Measurements from ENCODE around the gene NOP10. TPM values are rescaled to one million over a fixed set of nuclear protein-coding genes. Genes with fewer than 3 reads are reported as not detected.

NOP10 gene
- total and polyA plus RNA-seq, 2 of the 8 experiments (the other 6 are each of a cell fraction or from before 2014, with no cell fraction given), result 285 to 981 TPM

GRCh38 chr15:34325368-34325767 is 17.6 kb downstream of the NOP10 start:
- Histone ChIP-seq H3K23ac (ENCODE audit: insufficient read length) (no peak overlapping the region), H3K79me1 (ENCODE audit: low read depth, low read length) (no peaks in the 10 kb centered on the region), H2BK120ac (replicated peaks; ENCODE audit: low read depth, low read length) (no peak overlapping the region), H3K4me1 (replicated peaks in 1 of 4; ENCODE audit: control insufficient read depth in 3 of 4, insufficient read depth in 4 of 4, low read length in 3 of 4) (no peaks in the 10 kb centered on the region), H4K91ac (replicated peaks; ENCODE audit: insufficient read length, low read length) (no peak overlapping the region), H3K56ac (replicated peaks; ENCODE audit: insufficient read length, low read depth, low read length) (no peak overlapping the region), H2BK5ac (ENCODE audit: low read depth, low read length) (no peak overlapping the region), H3K4me2 (ENCODE audit: insufficient read depth in 1 of 2, low read depth in 2 of 2, low read length in 2 of 2) (no peak overlapping the region), H4K8ac (ENCODE audit: extremely low read depth, insufficient read depth, low read length) (no peak overlapping the region), H2AFZ (ENCODE audit: low read length) (no peak overlapping the region), H3K36me3 (ENCODE audit: control insufficient read depth in 2 of 4, insufficient read depth in 4 of 4, low read length in 3 of 4) (0 out of 8 replicates have a peak, but pooled peaks cover 0 to 5% (median 0%) of the 10 kb centered on the region in 4 experiments), H4K20me1 (replicated peaks in 1 of 2; ENCODE audit: control insufficient read depth in 1 of 2, insufficient read depth in 2 of 2, low read length in 2 of 2) (no peaks in the 10 kb centered on the region), H2AK5ac (ENCODE audit: low read depth, low read length) (no peak overlapping the region), H3K9me3 (ENCODE audit: insufficient read depth in 2 of 2, low read depth in 1 of 2, low read length in 1 of 2) (peaks cover 7% of the 10 kb centered on the region in 2 experiments; a peak in 1 of 4 replicates), H3K4ac (replicated peaks; ENCODE audit: insufficient read length, low read depth, low read length) (no peak overlapping the region), H3K23me2 (ENCODE audit: low read depth, low read length) (no peaks in the 10 kb centered on the region), H3K27ac (ENCODE audit: low read depth, low read length) (no peak overlapping the region), H3K27me3 (replicated peaks in 1 of 4; ENCODE audit: control insufficient read depth in 3 of 4, extremely low read depth in 1 of 4, insufficient read depth in 3 of 4, low read length in 3 of 4) (no peaks in the 10 kb centered on the region), H2BK12ac (ENCODE audit: low read depth, low read length) (no peak overlapping the region), H2BK15ac (ENCODE audit: low read length) (no peak overlapping the region), H4K5ac (ENCODE audit: insufficient read length, low read depth, low read length) (no peak overlapping the region), H2BK20ac (ENCODE audit: low read length) (no peak overlapping the region), H3K79me2 (ENCODE audit: control insufficient read depth in 1 of 2, insufficient read depth in 2 of 2, low read length in 2 of 2) (no peaks in the 10 kb centered on the region), H3K14ac (ENCODE audit: insufficient read length) (no peak overlapping the region), H3K4me3 (ENCODE audit: extremely low read depth in 1 of 4, insufficient read depth in 2 of 4, low read depth in 3 of 4, low read length in 4 of 4) (no peak overlapping the region), H3K18ac (ENCODE audit: extremely low read depth, low read length) (no peak overlapping the region), H3K9ac (replicated peaks in 1 of 4; ENCODE audit: extremely low read depth in 1 of 4, low read depth in 3 of 4, low read length in 3 of 4) (no peak overlapping the region)
- DNase-seq (ENCODE audit: low read depth in 1 of 2, low spot score in 2 of 2), result no peak
- POLR2A ChIA-PET (ENCODE audit: partially characterized antibody), result no interaction called here
- CTCF ChIA-PET (ENCODE audit: partially characterized antibody), result interaction anchor here (0.6 to 0.9 kb wide), 3 partner anchors 11 to 36 kb away, joined by 3 read pairs; no protein-coding TSS in a partner anchor
- FAIRE-seq, result no peak
- TF ChIP-seq CHD2 (IDR thresholded peaks at IDR 0.05; ENCODE audit: low read length), result no peak
- TF ChIP-seq CTBP2 (IDR thresholded peaks at IDR 0.05; ENCODE audit: borderline replicate concordance, insufficient read depth, insufficient read length, low read length), result no peak
- no peak for TF ChIP-seq TAF1 (IDR thresholded peaks at IDR 0.05; ENCODE audit: low read depth, low read length)
- no peak for TF ChIP-seq SAP30 (IDR thresholded peaks at IDR 0.05; ENCODE audit: insufficient read depth, insufficient replicate concordance, low read length)
- no peak for TF ChIP-seq POU5F1 (IDR thresholded peaks at IDR 0.05; ENCODE audit: low read depth, low read length)
- no peak for TF ChIP-seq TEAD4 (IDR thresholded peaks at IDR 0.05; ENCODE audit: low read depth, low read length)
- no peak for TF ChIP-seq MAFK (IDR thresholded peaks at IDR 0.05; ENCODE audit: low read depth, low read length)
- no peak for TF ChIP-seq TBP (IDR thresholded peaks at IDR 0.05; ENCODE audit: low read depth, low read length)
- TF ChIP-seq SRF (IDR thresholded peaks at IDR 0.05; ENCODE audit: low read depth, low read length), result no peak
- no peak for TF ChIP-seq KDM4A (IDR thresholded peaks at IDR 0.05; ENCODE audit: low read depth, low read length, severe bottlenecking)
- no peak for TF ChIP-seq RNF2 (IDR thresholded peaks at IDR 0.05; ENCODE audit: borderline replicate concordance, low read depth, low read length, missing control alignments, poor library complexity, severe bottlenecking)
- no peak for TF ChIP-seq CEBPB (IDR thresholded peaks at IDR 0.05; ENCODE audit: low read depth, low read length)
- no peak for TF ChIP-seq RBBP5 (IDR thresholded peaks at IDR 0.05; ENCODE audit: borderline replicate concordance, low read depth, low read length)
- no peak for TF ChIP-seq YY1 (IDR thresholded peaks at IDR 0.05; ENCODE audit: low read depth, low read length)
- no peak for TF ChIP-seq BRCA1 (IDR thresholded peaks at IDR 0.05; ENCODE audit: low read depth, low read length)
- no peak for TF ChIP-seq SIN3A (conservative IDR thresholded peaks at IDR 0.05 in 1 of 2, IDR thresholded peaks at IDR 0.05 in 1 of 2; ENCODE audit: low read depth in 1 of 2, low read length in 2 of 2)

Data from H1 (cell line).